Stimulated activated CD4-positive, alpha-beta T cell treated with anti-CD3 and anti-CD28 coated beads, Interleukin-4, amount 100 ng/mL, for 1 hour (primary cell): ENCODE data around the gene MRPS7.

Source experiments
- DNase-seq: peaks from one replicate; pipeline ENCODE4 v3.0.0-alpha.2; 2020

MRPS7 gene

DNA sequence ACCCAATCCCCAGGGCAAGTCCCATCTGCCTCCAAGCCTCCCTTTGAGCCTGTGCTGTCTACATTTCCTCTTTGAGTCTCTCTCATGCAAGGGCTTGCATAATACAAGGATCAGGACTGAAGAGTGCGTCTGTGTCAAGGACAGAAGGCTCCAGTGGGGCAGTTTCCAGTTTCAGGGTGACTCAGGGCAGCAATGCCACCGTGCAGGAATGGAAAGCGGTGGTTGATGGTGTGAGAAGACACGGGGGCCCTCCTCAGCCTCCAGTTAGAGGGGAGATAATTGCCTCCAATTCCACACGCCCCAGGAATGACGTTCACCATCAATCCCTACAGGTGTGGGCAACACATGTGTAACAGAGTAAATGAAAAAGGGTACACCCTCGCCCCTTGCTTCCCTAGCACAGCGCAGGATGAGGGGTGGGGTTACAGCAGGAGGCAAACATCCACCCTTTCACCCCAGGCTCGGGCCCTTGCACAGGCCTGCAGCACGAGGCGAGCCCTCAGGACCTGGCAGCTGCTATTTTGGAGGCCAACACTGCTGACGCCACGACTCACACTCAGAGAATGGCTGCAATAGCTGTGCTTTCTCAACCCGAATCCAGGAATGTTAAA is 52.4 kb downstream of the MRPS7 start:
- DNase-seq: no peak

- DNase-seq: no peak
These were observed 54.0 kb downstream of the MRPS7 start for GRCh38 chr17:75315541-75316243.
